ENCODE data around the gene USP6NL. TPM values are rescaled to one million over a fixed set of nuclear protein-coding genes. Genes with fewer than 3 reads are reported as not detected.

Gene USP6NL
- total RNA-seq, 1 experiment from 2014 or later: 22.1 TPM

DNA sequence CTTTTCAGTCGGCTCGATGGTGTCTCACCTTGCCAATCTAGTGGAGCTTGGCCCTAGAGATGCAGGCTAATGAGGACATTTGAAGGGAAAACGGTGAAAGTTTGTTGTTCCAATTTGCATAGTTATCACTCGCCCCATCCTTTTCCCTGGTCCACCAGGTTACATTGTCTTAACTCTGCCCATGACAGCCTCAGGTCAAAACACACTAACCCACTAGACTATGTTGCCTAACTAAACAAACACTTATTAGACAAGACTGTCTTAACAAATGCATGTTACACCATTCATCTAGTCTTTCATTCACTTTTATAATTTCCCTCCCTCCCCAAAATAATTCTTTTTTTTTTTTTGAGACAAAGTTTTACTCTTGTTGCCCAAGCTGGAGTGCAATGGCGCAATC is 40.7 kb downstream of the USP6NL start:
- Histone ChIP-seq H3K27me3 (ENCODE audit: insufficient read depth, low read depth) (no peaks in the 10 kb centered on the region), H4K20me1 (ENCODE audit: insufficient read depth) (no peaks in the 10 kb centered on the region), H3F3A (ENCODE audit: insufficient read depth, low read depth) (no peaks in the 10 kb centered on the region), H3K9me2 (ENCODE audit: insufficient read depth) (no peaks in the 10 kb centered on the region), H3K79me2 (ENCODE audit: low read depth) (peaks cover 62% of the 10 kb centered on the region), H3K4me3 (no peak overlapping the region), H2AFZ (no peak overlapping the region), H3K27ac (no peak overlapping the region), H3K4me2 (no peak overlapping the region), H3K9me3 (ENCODE audit: insufficient read depth, low read depth) (no peaks in the 10 kb centered on the region), H3K36me3 (ENCODE audit: low read depth) (no peaks in the 10 kb centered on the region), H3K4me1 (replicated peaks; ENCODE audit: insufficient read depth) (no peaks in the 10 kb centered on the region)
- CTCF ChIA-PET: interaction anchor here (0.6 kb wide), 1 partner anchor 39 kb away, joined by 3 read pairs; no protein-coding TSS in a partner anchor
- no peak for TF ChIP-seq EZH2 (IDR thresholded peaks at IDR 0.05; ENCODE audit: low read depth)
- no peak for TF ChIP-seq CTCF (conservative IDR thresholded peaks at IDR 0.05)
- DNase-seq: no peak
- POLR2A ChIA-PET (ENCODE audit: unreplicated experiment): interaction anchor here (0.6 kb wide), 1 partner anchor 1561 kb away, joined by 4 read pairs; no protein-coding TSS in a partner anchor
- intact Hi-C loops (cut with micrococcal nuclease; ENCODE audit: unreplicated experiment): no loop called here
- BruUV-seq (replicated peaks): no TSS peak

DNA sequence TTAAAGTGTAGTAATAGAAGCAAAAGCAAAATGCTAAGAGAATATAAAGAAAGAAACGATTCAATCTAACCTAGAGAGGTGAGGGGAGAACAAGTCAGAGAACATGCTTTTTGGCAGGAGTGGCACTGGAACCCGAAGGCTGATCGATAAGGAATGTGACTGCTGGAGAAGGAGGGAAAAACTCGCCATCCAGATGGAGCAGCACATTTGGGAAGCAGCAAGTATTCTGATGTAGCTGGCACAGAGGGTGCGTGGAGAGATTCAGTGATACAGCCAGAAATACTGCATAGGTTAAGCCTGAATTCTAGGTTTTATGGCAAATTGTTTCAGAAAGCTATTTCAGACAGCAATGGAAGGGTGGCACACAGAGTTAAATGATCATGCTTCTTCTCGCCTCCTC is 42.0 kb downstream of the USP6NL start:
- no peaks in the 10 kb centered on the region for H3K9me3 ChIP-seq (ENCODE audit: insufficient read depth, low read depth)
- no peaks in the 10 kb centered on the region for H3K9me2 ChIP-seq (ENCODE audit: insufficient read depth)
- H3K4me3 ChIP-seq: no peak overlapping the region
- H3K4me1 ChIP-seq (replicated peaks; ENCODE audit: insufficient read depth): no peaks in the 10 kb centered on the region
- TF ChIP-seq CTCF (conservative IDR thresholded peaks at IDR 0.05) (no peak), EZH2 (IDR thresholded peaks at IDR 0.05; ENCODE audit: low read depth) (no peak)
- no peaks in the 10 kb centered on the region for H3K36me3 ChIP-seq (ENCODE audit: low read depth)
- intact Hi-C loops (cut with micrococcal nuclease; ENCODE audit: unreplicated experiment): no loop called here
- H3F3A ChIP-seq (ENCODE audit: insufficient read depth, low read depth): no peaks in the 10 kb centered on the region
- POLR2A ChIA-PET (ENCODE audit: unreplicated experiment): no interaction called here
- CTCF ChIA-PET: no interaction called here
- no peak overlapping the region for H3K4me2 ChIP-seq
- H4K20me1 ChIP-seq (ENCODE audit: insufficient read depth): no peaks in the 10 kb centered on the region
- no TSS peak for BruUV-seq (replicated peaks)
- no peaks in the 10 kb centered on the region for H3K27me3 ChIP-seq (ENCODE audit: insufficient read depth, low read depth)
- DNase-seq: no peak
- H2AFZ ChIP-seq: no peak overlapping the region
- peaks cover 59% of the 10 kb centered on the region for H3K79me2 ChIP-seq (ENCODE audit: low read depth)
- H3K27ac ChIP-seq: no peak overlapping the region

GRCh38 chr10:11568578-11568977 is 42.9 kb downstream of the USP6NL start:
- no TSS peak for BruUV-seq (replicated peaks)
- peaks cover 56% of the 10 kb centered on the region for H3K79me2 ChIP-seq (ENCODE audit: low read depth)
- H3K4me1 ChIP-seq (replicated peaks; ENCODE audit: insufficient read depth): no peaks in the 10 kb centered on the region
- no peaks in the 10 kb centered on the region for H3K9me3 ChIP-seq (ENCODE audit: insufficient read depth, low read depth)
- no peak overlapping the region for H3K27ac ChIP-seq
- no peaks in the 10 kb centered on the region for H3K9me2 ChIP-seq (ENCODE audit: insufficient read depth)
- no peak overlapping the region for H2AFZ ChIP-seq
- H3K4me3 ChIP-seq: no peak overlapping the region
- DNase-seq: no peak
- TF ChIP-seq CTCF (conservative IDR thresholded peaks at IDR 0.05): no peak
- TF ChIP-seq EZH2 (IDR thresholded peaks at IDR 0.05; ENCODE audit: low read depth): no peak
- no peaks in the 10 kb centered on the region for H3K27me3 ChIP-seq (ENCODE audit: insufficient read depth, low read depth)
- CTCF ChIA-PET: no interaction called here
- no peaks in the 10 kb centered on the region for H3K36me3 ChIP-seq (ENCODE audit: low read depth)
- H3K4me2 ChIP-seq: no peak overlapping the region
- H4K20me1 ChIP-seq (ENCODE audit: insufficient read depth): no peaks in the 10 kb centered on the region
- intact Hi-C loops (cut with micrococcal nuclease; ENCODE audit: unreplicated experiment): no loop called here
- POLR2A ChIA-PET (ENCODE audit: unreplicated experiment): no interaction called here
- H3F3A ChIP-seq (ENCODE audit: insufficient read depth, low read depth): no peaks in the 10 kb centered on the region
